Measurements from ENCODE around the gene GPRC5D. TPM values are rescaled to one million over a fixed set of nuclear protein-coding genes. Genes with fewer than 3 reads are reported as not detected.
A peak's percentile ranks its signal among the peaks of the same experiment; 100 is the strongest.

GPRC5D gene
- total RNA-seq, 1 experiment from 2014 or later = 0.33 TPM

GRCh38 chr12:13001775-13002040 lies 49.7 kb upstream of the GPRC5D start (continued):
- TF ChIP-seq FOXP1 (CRISPR knock-in tag; IDR thresholded peaks at IDR 0.05; ENCODE audit: borderline replicate concordance) (no peak), ZBTB21 (CRISPR knock-in tag; IDR thresholded peaks at IDR 0.05; ENCODE audit: borderline replicate concordance) (no peak; the same call in 1 of the 2 replicates), OVOL2 (CRISPR knock-in tag; IDR thresholded peaks at IDR 0.05; ENCODE audit: borderline replicate concordance) (no peak), PRRX2 (CRISPR knock-in tag; IDR thresholded peaks at IDR 0.05) (no peak)

GRCh38 chr12:13000925-13001774 lies 49.2 kb upstream of the GPRC5D start:
- H3K36me3 Mint-ChIP-seq = no peaks in the 10 kb centered on the region
- DNase-seq (ENCODE audit: low spot score) = peak; percentile 63
- peak overlapping the region; percentile 89 for H3K4me3 Mint-ChIP-seq
- peaks cover 32% of the 10 kb centered on the region for H3K27me3 Mint-ChIP-seq (ENCODE audit: low read depth)
- peak; percentile 5 for ATAC-seq
- H3K27ac Mint-ChIP-seq = peak overlapping the region; percentile 22; the same call in 1 of the 2 replicates
- peaks cover 60% of the 10 kb centered on the region for H3K4me1 Mint-ChIP-seq
- no peaks in the 10 kb centered on the region for H3K9me3 Mint-ChIP-seq
- ChIA-PET POLR2A (no interaction called here), CTCF (interaction anchor here (1.1 kb wide), 1 partner anchor 15 kb away, joined by 7 read pairs; no protein-coding TSS in a partner anchor)
- TF ChIP-seq ETV6 (CRISPR knock-in tag; IDR thresholded peaks at IDR 0.05) (peak; percentile 42; the same call in 1 of the 2 replicates), SMAD4 (CRISPR knock-in tag; IDR thresholded peaks at IDR 0.05) (no peak), NR3C1 (CRISPR knock-in tag; conservative IDR thresholded peaks at IDR 0.05; ENCODE audit: low read depth) (no peak), PRRX2 (CRISPR knock-in tag; IDR thresholded peaks at IDR 0.05) (no peak), ERG (CRISPR knock-in tag; IDR thresholded peaks at IDR 0.05) (no peak), ZNF232 (CRISPR knock-in tag; IDR thresholded peaks at IDR 0.05) (no peak), HMGA2 (CRISPR knock-in tag; IDR thresholded peaks at IDR 0.05) (no peak), ZNF263 (CRISPR knock-in tag; IDR thresholded peaks at IDR 0.05; ENCODE audit: low read depth) (no peak), SP1 (CRISPR knock-in tag; conservative IDR thresholded peaks at IDR 0.05) (no peak), TP53 (CRISPR knock-in tag; IDR thresholded peaks at IDR 0.05) (no peak), ZNF423 (CRISPR knock-in tag; IDR thresholded peaks at IDR 0.05) (no peak), ATF3 (CRISPR knock-in tag; conservative IDR thresholded peaks at IDR 0.05) (no peak), TEAD1 (CRISPR knock-in tag; IDR thresholded peaks at IDR 0.05) (0 out of 2 replicates have a peak, but pooled peaks have one; percentile 24), NFE2L1 (CRISPR knock-in tag; IDR thresholded peaks at IDR 0.05) (no peak), TEAD4 (CRISPR knock-in tag; IDR thresholded peaks at IDR 0.05) (no peak), ZNF396 (CRISPR knock-in tag; IDR thresholded peaks at IDR 0.05; ENCODE audit: borderline replicate concordance) (no peak), ZNF138 (CRISPR knock-in tag; conservative IDR thresholded peaks at IDR 0.05) (no peak), CREB1 (CRISPR knock-in tag; IDR thresholded peaks at IDR 0.05) (no peak), ZSCAN18 (CRISPR knock-in tag; IDR thresholded peaks at IDR 0.05) (no peak), SMAD3 (CRISPR knock-in tag; IDR thresholded peaks at IDR 0.05; ENCODE audit: borderline replicate concordance) (no peak), ZNF671 (CRISPR knock-in tag; IDR thresholded peaks at IDR 0.05) (no peak), ZNF281 (CRISPR knock-in tag; IDR thresholded peaks at IDR 0.05) (no peak), GRHL2 (CRISPR knock-in tag; IDR thresholded peaks at IDR 0.05; ENCODE audit: insufficient replicate concordance, severe bottlenecking) (no peak)
- TF ChIP-seq, protein P1, sequence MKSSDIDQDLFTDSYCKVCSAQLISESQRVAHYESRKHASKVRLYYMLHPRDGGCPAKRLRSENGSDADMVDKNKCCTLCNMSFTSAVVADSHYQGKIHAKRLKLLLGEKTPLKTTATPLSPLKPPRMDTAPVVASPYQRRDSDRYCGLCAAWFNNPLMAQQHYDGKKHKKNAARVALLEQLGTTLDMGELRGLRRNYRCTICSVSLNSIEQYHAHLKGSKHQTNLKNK (CRISPR knock-in tag; IDR thresholded peaks at IDR 0.05) = no peak
- TF ChIP-seq, protein P2, sequence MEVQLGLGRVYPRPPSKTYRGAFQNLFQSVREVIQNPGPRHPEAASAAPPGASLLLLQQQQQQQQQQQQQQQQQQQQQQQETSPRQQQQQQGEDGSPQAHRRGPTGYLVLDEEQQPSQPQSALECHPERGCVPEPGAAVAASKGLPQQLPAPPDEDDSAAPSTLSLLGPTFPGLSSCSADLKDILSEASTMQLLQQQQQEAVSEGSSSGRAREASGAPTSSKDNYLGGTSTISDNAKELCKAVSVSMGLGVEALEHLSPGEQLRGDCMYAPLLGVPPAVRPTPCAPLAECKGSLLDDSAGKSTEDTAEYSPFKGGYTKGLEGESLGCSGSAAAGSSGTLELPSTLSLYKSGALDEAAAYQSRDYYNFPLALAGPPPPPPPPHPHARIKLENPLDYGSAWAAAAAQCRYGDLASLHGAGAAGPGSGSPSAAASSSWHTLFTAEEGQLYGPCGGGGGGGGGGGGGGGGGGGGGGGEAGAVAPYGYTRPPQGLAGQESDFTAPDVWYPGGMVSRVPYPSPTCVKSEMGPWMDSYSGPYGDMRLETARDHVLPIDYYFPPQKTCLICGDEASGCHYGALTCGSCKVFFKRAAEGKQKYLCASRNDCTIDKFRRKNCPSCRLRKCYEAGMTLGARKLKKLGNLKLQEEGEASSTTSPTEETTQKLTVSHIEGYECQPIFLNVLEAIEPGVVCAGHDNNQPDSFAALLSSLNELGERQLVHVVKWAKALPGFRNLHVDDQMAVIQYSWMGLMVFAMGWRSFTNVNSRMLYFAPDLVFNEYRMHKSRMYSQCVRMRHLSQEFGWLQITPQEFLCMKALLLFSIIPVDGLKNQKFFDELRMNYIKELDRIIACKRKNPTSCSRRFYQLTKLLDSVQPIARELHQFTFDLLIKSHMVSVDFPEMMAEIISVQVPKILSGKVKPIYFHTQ (CRISPR knock-in tag; IDR thresholded peaks at IDR 0.05) = no peak

All from WTC11 (cell line).